ENCODE results near the gene ATOX1.

The ATOX1 gene

GRCh38 chr5:151766975-151767374 is 8.5 kb upstream of the ATOX1 start:
- DNase-seq = no peak

- DNase-seq = no peak
Measured at GRCh38 chr5:151764801-151765200, 6.4 kb upstream of the ATOX1 start.

GRCh38 chr5:151758141-151758429 is 346 bp downstream of the ATOX1 start:
- DNase-seq = no peak

DNA sequence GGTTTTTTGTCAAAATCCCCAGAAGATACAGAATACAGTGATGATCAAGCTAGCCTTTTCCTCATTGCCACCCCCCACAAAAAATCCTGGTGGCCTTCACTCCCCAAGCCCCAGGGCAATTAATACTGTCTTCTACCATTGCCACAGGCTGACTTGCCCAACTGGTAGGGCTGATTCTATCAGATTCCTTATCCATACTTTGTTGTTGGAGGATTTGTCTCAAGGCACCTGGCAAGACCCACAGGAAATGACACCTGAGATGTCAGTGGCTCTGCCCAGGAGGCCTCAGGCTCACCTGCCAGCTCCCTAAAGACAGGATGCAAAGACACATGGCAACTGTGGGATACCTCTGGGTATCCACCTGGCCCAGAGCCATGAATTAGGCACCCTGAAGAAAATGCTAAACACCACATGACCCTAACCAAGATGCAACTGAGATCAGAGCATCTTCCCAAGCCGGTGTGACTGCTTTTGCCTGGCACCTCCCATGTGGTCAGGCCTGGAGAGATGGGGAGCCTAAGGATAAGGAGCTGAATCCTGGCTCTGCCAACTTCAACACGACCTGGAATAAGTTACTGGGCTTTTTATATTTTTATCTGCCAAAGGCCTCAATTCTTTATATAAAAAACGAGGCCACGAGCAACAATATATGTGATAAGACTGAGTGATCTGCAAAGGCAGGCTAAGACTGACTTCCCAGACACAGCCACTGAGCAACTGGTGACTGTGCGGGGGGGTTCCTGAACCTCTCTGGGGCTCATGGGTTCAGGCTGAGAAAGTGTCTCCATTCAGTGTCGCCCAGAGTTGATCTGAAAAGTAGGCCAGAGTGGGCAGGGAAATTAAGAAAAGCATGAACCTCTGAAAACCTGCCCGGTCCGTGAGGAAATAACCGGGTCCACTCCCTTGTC is 944 bp downstream of the ATOX1 start:
- DNase-seq = no peak

GRCh38 chr5:151755383-151755782 is 3.0 kb downstream of the ATOX1 start:
- DNase-seq = no peak

DNA sequence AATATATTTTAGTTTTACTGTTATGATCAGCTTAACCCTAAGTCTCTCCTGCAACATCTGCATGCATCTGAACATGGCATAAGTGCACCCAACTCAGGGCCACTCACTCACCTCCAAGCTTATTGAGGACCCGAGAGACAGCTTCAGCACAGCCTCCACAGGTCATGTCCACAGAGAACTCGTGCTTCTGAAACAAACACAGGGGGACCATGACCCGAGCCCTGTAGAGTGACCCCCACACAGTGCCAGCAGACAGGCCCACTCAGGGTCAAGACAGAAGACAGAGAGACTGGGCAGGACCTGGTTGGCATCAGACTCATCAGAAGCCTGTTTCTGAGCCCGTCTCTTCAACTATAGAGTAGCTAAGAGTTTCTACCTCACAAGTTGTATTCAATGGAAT is 6.8 kb downstream of the ATOX1 start:
- DNase-seq = no peak

- no peak for DNase-seq
Measured at GRCh38 chr5:151751091-151751490, 7.3 kb downstream of the ATOX1 start.

DNA sequence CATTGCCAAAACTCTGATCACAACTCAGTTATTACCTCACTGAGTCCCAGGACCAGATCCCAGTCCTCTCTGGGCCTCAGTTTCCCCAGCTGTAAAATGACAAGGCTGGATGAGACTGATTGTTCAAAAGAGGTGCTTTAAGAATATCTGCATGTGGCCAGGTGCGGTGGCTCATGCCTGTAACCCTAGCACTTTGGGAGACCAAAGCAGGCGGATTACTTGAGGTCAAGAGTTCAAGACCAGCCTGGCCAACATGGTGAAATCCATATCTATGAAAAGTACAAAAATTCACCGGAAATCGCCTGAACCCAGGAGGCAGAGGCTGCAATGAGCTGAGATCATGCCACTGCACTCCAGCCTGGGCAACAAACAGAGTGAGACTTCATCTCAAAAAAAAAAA is 8.3 kb downstream of the ATOX1 start:
- no peak for DNase-seq

- DNase-seq = peak; percentile 61
Measured at GRCh38 chr5:151745071-151745705, 13.2 kb downstream of the ATOX1 start.

- no peak for DNase-seq
Measured at GRCh38 chr5:151743530-151743929, 14.9 kb downstream of the ATOX1 start.

GRCh38 chr5:151742870-151743294 is 15.5 kb downstream of the ATOX1 start:
- DNase-seq = no peak

- no peak for DNase-seq
Measured at GRCh38 chr5:151741678-151742423, 16.6 kb downstream of the ATOX1 start.

DNA sequence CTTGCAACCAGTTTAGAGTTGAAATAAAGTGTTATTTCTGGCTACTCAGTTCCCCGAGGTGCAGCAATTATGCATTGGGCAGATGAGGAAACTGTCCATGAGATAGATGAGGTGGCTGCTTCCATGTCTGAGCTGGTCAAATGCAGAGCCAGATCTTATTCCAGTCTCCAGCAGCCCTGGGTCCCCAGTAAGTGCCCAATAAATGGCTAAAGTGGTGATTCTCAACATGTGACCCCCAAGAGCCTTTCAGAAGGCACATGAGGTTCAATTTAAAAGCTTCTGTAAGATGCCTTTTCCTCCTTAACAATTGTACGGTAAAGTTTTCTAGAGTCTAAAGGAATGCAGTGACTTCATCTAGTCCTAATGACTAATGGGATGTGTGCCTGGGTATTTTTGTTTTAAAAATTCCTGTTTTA is 17.5 kb downstream of the ATOX1 start:
- DNase-seq = no peak

- DNase-seq = peak; percentile 69
Measured at GRCh38 chr5:151740336-151740942, 18.0 kb downstream of the ATOX1 start.

DNA sequence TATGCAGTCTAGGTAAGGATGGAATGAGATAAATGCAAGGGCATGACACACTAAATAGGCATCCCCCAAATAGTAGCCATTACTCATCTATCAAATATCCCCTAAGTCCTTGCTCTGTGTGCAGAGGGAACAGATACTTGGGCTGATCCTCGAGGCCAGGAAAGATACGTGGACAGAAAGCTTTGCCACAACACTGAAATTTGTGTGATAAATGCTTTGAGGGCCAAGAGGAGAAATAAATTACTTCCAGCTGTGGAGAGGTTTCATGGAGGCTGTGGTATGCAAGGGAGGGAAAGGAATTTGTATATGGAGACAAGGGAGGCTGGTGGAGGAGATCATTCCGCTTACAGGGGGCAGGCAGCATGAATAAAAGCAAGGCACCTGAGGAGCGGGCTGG is 18.5 kb downstream of the ATOX1 start:
- no peak for DNase-seq

GRCh38 chr5:151739395-151739794 is 19.0 kb downstream of the ATOX1 start:
- DNase-seq = no peak

DNA sequence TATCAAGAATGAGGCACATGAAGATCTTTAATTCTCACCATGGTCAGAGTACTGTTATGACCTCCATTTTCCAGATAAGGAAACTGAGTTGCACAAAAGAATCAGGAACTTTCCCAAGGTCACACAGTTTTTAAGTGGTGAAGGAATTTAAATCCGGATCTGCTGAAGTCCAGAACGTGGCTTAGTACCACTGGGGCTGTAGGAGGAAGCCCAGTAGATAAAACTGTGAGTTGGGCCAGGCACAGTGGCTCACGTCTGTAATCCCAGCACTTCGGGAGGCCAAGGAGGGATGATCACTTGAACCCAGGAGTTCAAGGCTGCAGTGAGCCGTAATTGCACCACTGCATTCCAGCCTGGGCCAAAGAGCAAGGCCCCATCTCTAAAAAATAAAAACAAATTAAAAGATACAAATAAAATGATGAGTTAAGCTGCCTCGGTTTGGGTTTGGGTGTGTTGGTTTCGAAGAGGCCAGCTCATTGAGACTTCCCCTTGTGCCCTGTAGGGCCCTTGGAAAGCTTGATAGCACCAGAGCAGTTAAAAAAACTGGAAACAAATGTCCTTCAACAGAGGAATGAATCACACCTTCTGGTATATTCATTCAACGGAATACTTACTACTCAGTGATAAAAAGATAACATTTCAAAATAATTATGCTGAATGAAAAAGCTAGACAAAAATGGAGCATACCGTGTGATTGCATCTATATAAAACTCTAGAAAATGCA is 20.1 kb downstream of the ATOX1 start:
- DNase-seq = no peak

DNA sequence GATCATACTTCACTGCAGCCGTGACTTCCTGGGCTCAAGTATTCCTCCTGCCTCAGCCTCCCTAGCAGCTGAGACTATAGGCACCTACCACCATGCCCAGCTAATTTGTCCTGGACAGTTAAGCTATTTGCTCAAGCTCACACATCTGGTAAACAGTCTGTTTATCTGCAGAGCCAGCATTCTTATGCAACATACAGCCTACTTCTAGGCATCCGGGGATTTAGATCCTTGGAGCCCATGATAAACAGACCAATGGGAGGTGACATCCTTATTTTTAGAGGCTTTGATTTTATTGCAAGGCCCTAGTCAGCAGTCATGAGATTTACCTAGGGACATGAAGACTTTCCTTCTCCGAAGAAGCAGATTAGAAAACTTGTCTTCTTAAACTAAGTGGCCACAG is 21.0 kb downstream of the ATOX1 start:
- DNase-seq = no peak

- no peak for DNase-seq
Measured at GRCh38 chr5:151735646-151736045, 22.8 kb downstream of the ATOX1 start.

DNA sequence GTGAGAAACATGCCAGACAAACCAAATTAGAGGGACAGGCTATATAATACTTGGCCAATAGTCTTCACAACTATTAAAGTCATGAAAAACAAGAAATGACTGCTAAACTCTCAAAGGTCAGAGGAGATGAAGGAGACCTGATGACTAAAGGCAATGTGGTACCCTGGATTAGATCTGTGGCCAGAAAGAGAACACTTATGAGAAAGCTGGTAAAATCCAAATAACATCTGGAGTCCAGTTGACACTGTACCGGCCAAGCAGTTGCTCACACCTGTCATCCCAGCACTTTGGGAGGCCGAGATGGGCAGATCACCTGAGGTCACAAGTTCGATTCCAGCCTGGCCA is 24.4 kb downstream of the ATOX1 start:
- DNase-seq = no peak

- no peak for DNase-seq
Measured at GRCh38 chr5:151733358-151734063, 24.9 kb downstream of the ATOX1 start.

DNA sequence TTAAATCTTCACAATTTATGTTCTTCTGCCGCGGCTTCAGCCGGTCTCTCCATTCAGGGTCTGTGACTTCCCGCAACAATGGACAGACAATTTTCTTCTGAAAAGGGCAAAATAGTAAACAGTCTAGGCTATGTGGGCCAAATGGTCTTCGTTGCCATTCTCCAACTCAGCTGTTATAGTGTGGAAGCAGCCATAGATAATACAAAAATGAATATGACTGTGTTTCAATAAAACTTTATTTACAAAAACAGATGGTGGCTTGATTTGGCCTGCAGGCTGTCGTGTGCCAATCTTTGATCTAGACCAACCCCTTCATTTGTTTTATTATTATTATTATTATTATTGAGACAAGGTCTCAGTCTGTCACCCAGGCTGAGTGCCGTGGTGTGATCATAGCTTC is 28.1 kb downstream of the ATOX1 start:
- DNase-seq = no peak
